HL-60/S4 (cell line): ENCODE data around the gene ACER1.
"Not testable (repeated sequence)": the region's sequence is repeated elsewhere in the genome, so short reads cannot be mapped to it uniquely, and the experiment has no call there.

Source experiments
- in situ Hi-C: fragments of 300-500 bp; cut with MboI; formaldehyde crosslinking; loops from 2 replicates; pipeline ENCODE4 v1.14.3; 2022; ENCODE audit warnings: low sequenced_read_pairs

ACER1 gene

GRCh38 chr19:6357174-6357573 is 23.8 kb upstream of the ACER1 start:
- in situ Hi-C loops, result no loop called here

GRCh38 chr19:6355321-6356040 is 22.1 kb upstream of the ACER1 start:
- in situ Hi-C loops, result not testable (repeated sequence)

- in situ Hi-C loops, result no loop called here
These were observed 20.8 kb upstream of the ACER1 start for GRCh38 chr19:6354098-6354674.

GRCh38 chr19:6352381-6353165 is 19.2 kb upstream of the ACER1 start:
- in situ Hi-C loops, result no loop called here

GRCh38 chr19:6350688-6351087 is 17.3 kb upstream of the ACER1 start:
- in situ Hi-C loops, result no loop called here

GRCh38 chr19:6349271-6349670 is 15.9 kb upstream of the ACER1 start:
- in situ Hi-C loops, result not testable (repeated sequence)

GRCh38 chr19:6343462-6343861 is 10.1 kb upstream of the ACER1 start:
- in situ Hi-C loops, result no loop called here

- in situ Hi-C loops, result no loop called here
These were observed 7.2 kb upstream of the ACER1 start for GRCh38 chr19:6340493-6341201.

GRCh38 chr19:6334490-6335285 is 1.3 kb upstream of the ACER1 start:
- in situ Hi-C loops, result no loop called here

GRCh38 chr19:6326815-6327214 is 6.6 kb downstream of the ACER1 start:
- in situ Hi-C loops, result no loop called here

GRCh38 chr19:6325614-6326013 is 7.8 kb downstream of the ACER1 start:
- in situ Hi-C loops, result no loop called here

- in situ Hi-C loops, result loop anchor here (25.0 kb wide), 1 partner anchor 287 kb away; no protein-coding TSS in a partner anchor
These were observed 8.7 kb downstream of the ACER1 start for GRCh38 chr19:6324757-6325156.

- in situ Hi-C loops, result loop anchor here (25.0 kb wide), 1 partner anchor 285 kb away; no protein-coding TSS in a partner anchor
These were observed 11.1 kb downstream of the ACER1 start for GRCh38 chr19:6322284-6322683.

GRCh38 chr19:6319376-6319775 is 14.0 kb downstream of the ACER1 start:
- in situ Hi-C loops, result loop anchor here (25.0 kb wide), 1 partner anchor 282 kb away; no protein-coding TSS in a partner anchor

- in situ Hi-C loops, result loop anchor here (25.0 kb wide), 1 partner anchor 281 kb away; no protein-coding TSS in a partner anchor
These were observed 14.6 kb downstream of the ACER1 start for GRCh38 chr19:6318772-6319171.

GRCh38 chr19:6315646-6316045 is 17.8 kb downstream of the ACER1 start:
- in situ Hi-C loops, result loop anchor here (25.0 kb wide), 1 partner anchor 278 kb away; no protein-coding TSS in a partner anchor

- in situ Hi-C loops, result loop anchor here (25.0 kb wide), 1 partner anchor 276 kb away; no protein-coding TSS in a partner anchor
These were observed 19.9 kb downstream of the ACER1 start for GRCh38 chr19:6313398-6313969.

GRCh38 chr19:6312018-6312417 is 21.4 kb downstream of the ACER1 start:
- in situ Hi-C loops, result loop anchor here (25.0 kb wide), 1 partner anchor 275 kb away; no protein-coding TSS in a partner anchor

GRCh38 chr19:6298413-6298812 is 35.0 kb downstream of the ACER1 start:
- in situ Hi-C loops, result no loop called here

- in situ Hi-C loops, result no loop called here
These were observed 36.2 kb downstream of the ACER1 start for GRCh38 chr19:6297202-6297601.
